HG03469 (cell line): ENCODE data around the gene DDO.

Source experiments
- ATAC-seq: cut with Tn5 transposase; IDR thresholded peaks from one replicate; pipeline ENCODE4 v1.9.1; 2021; ENCODE audit warnings: mild to moderate bottlenecking, moderate library complexity, moderate number of reproducible peaks; ENCODE audit not compliant: unreplicated experiment

Gene DDO

GRCh38 chr6:110421749-110422443 is 6.5 kb upstream of the DDO start:
- no peak for ATAC-seq

DNA sequence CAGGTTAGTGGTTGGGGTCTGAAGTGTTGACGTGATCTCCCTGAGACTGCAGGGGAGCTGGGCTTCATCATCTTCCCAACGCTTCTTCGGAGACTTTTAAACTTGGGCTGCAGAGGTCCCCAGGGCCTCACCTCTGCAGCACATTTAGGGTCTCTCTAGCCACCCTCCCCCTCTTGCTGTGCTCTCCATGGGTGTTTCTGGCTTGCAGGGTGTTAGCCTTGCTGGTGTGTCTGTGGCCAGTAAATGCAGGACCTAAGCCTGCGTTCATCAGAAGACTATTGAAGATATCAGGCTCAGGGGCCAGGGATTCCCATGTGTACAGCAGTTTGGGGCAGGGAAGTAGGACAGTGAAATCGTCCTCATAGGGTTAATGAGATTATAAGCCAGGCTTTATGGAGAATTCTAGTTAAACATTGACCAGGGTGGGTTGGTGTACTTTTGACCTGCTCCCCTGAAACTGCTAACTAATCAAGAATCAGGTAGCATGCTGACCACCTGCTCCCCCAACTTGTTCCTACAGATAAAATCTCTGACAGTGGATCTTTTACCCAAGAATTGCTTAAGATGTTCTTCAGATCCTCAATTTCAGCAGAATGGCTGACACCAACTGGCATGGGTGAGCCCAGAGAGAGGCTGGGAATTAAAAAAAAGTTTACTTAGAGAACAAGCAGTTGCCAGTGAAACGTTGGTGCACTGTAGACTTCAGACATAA is 3.8 kb upstream of the DDO start:
- ATAC-seq, result no peak

DNA sequence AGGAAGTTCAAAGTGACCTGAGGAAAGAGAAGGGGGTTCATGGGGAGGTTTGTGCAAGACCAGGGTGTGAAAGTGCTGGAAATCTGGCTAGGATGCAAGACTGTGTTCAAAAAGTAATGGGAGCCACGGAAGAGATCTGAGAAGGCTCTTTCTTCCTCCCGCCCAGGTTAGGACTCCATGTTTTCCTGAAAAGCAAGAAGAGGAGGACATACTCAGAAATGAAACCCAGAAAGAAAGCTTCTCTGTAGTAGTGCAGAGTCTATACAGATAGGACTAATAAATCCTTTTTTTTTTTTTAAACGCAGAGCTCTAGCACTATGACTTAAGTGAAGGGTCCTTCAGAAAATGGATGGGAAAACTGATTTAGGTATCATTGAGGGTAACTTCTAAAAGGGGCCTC is 3.2 kb upstream of the DDO start:
- no peak for ATAC-seq

- no peak for ATAC-seq
These were observed 706 bp downstream of the DDO start for GRCh38 chr6:110414669-110415068.

DNA sequence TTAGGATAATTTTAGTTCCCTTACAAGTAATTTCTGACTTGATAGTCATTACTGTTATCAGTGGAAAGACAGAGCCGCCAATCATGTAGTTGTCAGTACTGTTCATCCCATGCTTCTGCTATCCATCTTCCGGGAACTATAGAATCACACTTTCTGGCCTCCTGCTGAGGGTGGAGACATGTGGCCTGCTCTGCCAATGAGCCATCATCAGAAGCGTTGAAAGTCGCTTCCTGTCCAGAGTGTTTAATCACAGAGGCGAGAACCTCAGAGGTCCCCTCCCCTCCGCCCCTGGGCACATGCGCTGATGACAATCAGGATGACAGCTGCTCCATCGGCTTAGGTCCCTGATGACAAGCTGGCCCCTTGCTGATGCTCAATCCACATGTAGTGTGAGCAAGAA is 3.0 kb downstream of the DDO start:
- ATAC-seq, result no peak

DNA sequence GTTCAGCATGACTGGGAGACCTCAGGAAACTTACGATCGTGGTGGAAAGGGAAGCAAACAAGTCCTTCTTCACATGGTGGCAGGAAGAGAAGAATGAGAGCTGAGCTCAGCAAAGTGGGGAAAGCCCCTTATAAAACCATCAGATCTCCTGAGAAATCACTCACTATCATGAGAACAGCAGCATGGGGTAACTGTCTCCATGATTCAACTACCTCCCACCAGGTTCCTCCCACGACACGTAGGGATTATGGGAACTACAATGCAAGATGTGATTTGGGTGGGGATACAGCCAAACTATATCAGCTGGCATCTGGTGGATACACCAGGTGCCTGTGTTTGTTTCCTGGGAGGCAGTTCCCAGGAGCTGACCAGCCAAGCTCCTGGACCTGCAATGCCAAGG is 4.9 kb downstream of the DDO start:
- no peak for ATAC-seq

DNA sequence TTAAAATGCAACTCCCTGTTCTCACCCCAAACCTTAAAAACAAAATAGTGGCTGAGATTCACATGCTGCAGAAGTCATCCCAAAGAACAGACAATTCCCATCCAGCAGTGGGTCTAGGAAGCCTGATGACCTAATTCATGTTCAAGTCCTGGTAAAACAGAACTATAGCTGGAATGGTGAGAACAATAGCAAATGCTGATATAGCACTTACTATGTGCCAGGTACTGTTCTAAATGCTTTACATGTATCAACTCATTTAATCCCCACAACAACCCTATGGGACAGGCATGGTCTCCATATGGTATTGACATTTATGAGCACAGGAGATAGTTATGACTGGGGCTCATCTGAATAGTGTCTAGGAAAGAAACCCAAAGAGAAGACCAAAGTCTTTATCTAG is 5.6 kb downstream of the DDO start:
- ATAC-seq, result no peak

GRCh38 chr6:110408901-110409300 is 6.5 kb downstream of the DDO start:
- ATAC-seq, result no peak

- no peak for ATAC-seq
These were observed 10.8 kb downstream of the DDO start for GRCh38 chr6:110404607-110405006.

DNA sequence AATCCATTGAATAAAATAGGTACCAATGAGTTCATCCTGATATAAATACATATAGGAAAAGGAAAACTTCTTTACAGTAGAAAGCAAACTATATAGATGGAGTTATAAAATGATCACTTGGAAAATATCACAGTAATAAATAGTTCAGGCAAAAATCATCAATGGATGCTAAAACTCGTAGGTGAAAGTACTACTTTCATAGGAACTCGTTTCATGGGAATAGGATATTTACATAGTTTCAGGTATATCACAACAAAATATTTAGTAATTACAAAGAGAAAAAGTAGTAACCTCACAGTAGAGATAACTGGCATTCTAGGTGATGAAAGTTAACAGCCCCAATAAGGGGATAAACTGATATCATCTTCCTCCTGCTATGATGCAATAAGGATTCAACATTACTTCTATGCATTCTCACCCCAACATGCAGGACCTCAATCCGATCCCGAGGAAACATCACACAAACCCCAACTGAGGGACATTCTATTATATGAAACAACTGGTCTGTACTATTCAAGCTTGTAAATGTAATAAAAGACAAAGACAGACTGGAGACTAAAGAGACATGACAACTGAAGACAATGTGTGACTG is 13.7 kb downstream of the DDO start:
- ATAC-seq, result no peak

DNA sequence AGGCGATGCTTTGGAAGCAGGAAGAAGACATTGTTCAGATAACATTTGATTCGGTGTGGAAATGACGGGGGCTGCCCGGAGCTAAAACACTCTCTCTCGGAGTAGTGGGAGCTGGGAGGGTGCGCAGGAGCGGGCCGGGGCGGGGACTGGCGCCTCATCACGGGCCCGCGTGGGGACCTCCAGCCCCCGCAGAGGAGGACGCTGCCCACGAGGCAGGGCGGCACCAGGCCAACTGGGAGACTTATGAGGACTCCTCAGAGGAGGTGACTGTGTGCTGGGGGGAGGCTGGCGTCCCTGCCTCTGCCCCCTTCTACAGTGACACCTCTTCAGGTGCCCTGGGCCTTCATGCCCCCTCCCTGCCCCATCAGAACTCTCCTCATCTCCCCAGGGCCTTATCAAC is 15.2 kb downstream of the DDO start:
- no peak for ATAC-seq

GRCh38 chr6:110399219-110400071 is 15.9 kb downstream of the DDO start:
- no peak for ATAC-seq

DNA sequence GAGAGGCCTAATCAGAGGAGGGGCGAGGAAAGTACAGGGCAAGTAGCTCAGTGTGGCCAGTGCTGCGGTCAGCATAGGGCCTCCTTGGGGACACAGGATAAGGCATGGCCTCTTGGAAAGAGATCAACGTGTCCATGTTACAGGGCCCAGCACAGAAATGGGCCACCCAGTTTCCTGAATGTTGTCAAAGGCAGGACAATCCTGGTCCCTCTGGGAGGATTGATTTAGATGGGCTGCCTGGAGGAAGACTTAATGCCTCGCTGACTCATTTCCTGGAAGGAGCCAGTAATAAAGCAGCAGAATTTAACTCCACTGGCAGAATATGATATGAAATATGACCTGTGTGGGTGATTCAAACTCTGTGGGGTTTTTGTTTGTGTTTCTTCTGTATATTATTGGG is 16.6 kb downstream of the DDO start:
- no peak for ATAC-seq

GRCh38 chr6:110395221-110395620 is 20.2 kb downstream of the DDO start:
- no peak for ATAC-seq

GRCh38 chr6:110394409-110394808 is 21.0 kb downstream of the DDO start:
- ATAC-seq, result no peak

DNA sequence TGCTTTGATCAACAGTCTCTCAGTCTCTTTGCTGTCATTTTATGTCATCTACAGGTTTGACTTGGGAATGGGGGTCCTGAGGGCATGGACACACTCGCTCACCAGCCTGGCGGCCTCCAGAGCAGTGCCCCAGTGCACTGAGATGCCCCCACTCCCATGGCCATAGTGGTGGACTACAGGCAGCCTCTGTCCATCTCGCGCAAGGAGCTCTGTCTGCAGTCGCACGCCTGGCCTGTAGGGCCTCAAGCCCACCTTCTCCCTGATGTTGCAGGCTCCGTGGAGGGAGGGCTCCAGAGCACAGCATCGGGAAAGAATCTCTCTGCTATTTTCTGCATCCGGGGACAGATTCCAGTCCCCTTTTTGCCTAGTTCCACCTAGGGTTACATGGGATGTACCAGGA is 22.6 kb downstream of the DDO start:
- ATAC-seq, result no peak

DNA sequence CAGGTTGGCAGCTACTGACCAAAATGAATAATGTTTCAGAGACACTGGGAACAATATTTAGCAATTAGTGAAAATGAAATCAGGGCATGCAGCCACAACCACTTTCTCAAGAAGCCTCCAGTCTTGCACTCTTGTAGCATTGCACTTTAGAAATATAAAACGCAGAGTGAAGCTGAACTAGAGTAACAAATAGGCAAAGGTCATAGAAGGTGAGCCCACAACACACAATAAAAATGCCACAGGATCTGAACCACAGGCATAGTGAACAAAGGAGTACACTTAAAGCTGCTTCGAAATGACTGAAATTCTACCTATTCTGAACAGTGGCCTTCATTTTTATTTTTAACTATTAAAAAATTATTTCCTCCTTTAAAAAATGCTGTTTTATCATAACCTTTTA is 25.0 kb downstream of the DDO start:
- ATAC-seq, result no peak

- no peak for ATAC-seq
These were observed 25.5 kb downstream of the DDO start for GRCh38 chr6:110389689-110390382.

DNA sequence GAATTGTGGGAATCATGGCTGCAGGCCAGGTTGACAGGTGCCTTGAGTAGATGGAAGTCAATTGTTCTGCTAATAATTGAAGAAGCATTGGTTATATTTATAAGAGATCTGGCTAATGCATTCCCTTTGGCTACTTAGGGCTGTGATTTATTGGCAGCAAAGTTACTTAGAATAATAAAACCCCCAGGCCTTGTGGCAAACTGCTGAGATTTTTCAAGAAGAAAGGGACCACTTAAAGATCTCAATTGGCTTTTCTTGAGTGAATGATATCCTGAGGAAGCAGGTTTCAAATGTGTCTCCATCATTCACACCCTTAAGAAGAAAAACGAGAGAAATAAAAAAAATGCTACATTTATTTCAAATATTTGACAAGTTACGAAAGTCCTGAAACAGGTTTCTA is 27.4 kb downstream of the DDO start:
- no peak for ATAC-seq

DNA sequence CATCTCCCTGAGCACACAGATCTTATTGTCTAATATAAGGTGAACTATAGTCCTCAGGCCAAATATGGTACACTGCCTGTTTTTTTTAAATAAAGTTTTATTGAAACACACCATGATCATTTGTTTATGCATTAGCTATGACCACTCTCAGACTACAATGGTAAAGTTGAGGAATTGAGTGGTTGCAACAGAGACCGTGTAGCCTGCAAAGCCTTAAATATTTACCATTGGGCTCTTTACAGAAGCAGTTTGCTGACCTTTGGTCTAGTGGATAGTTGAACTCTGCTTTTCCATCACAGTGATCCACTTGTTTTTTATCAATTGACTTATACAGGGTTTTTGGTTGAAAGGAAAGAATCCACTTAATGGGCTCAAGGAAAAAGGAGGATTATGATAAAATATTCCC is 29.9 kb downstream of the DDO start:
- ATAC-seq, result no peak

DNA sequence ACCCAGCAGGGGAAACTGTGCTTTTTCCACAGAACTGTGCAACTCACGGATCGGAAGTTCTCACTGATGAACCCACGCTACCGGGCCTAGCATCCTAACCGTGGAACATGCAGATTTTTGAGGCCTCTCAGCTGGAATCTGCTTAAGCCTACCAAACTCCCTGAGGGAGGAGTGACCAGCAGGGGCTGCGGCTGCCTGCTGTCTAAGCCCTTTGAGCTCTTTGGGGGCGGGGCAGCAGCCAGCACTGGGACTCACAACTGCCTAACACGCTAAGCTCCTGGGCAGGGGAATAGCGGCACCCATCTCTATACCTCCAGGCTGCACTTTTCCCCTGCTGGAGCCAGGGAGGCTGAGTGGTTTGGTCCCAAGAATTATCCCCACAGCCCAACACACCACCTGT is 36.8 kb downstream of the DDO start:
- no peak for ATAC-seq
